GM19372 (cell line): Measurements from ENCODE around the gene PDK4.
"Not testable (repeated sequence)": the region's sequence is repeated elsewhere in the genome, so short reads cannot be mapped to it uniquely, and the experiment has no call there.

ENCODE experiments used
- ATAC-seq: cut with Tn5 transposase; IDR thresholded peaks from one replicate; pipeline ENCODE4 v1.9.1; 2021; ENCODE audit warnings: mild to moderate bottlenecking, low read depth, moderate library complexity; ENCODE audit not compliant: unreplicated experiment

Gene PDK4

GRCh38 chr7:95578299-95578855 lies 17.9 kb downstream of the PDK4 start:
- no peak for ATAC-seq

GRCh38 chr7:95577137-95577536 lies 19.2 kb downstream of the PDK4 start:
- ATAC-seq: no peak

DNA sequence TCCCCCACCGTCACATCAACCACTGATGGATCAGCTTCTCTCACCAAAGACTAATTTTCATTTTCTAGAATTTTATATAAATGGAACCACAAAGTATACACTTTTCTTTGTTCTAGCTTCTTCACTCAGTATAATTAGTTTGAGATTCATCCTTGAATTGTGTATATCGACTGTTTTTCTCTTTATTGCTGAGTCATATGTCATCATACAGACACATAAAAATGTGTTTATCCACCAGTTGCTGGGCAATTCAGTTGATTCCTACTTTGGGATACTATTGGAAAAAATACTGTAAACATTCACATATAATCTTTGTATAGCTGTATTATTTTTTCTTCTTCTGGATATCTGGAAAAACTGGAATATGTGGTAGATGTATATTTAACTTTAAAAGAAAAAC lies 26.6 kb downstream of the PDK4 start:
- no peak for ATAC-seq

GRCh38 chr7:95560674-95561073 lies 35.6 kb downstream of the PDK4 start:
- ATAC-seq: no peak

DNA sequence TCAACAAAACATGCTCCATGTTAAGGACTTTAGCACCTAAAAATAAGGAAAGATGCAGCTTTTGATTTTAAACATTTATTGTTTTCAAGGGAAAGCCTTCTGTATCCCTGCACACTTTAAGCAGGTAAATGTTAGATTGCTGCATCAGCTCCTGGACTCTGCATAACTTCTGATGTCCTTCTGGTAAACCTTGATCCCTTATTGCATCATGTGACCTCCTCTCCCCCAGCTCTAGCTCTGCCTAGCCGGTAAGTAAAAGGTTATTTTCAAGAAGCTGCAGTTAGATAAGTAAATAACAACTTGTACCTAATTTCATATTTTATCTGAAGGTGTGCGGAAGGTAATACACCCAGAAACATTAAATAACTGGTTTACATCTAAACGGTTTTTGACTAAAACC lies 37.5 kb downstream of the PDK4 start:
- ATAC-seq: no peak

GRCh38 chr7:95556777-95557176 lies 39.5 kb downstream of the PDK4 start:
- no peak for ATAC-seq

- no peak for ATAC-seq
These were observed 42.4 kb downstream of the PDK4 start for GRCh38 chr7:95553939-95554338.

DNA sequence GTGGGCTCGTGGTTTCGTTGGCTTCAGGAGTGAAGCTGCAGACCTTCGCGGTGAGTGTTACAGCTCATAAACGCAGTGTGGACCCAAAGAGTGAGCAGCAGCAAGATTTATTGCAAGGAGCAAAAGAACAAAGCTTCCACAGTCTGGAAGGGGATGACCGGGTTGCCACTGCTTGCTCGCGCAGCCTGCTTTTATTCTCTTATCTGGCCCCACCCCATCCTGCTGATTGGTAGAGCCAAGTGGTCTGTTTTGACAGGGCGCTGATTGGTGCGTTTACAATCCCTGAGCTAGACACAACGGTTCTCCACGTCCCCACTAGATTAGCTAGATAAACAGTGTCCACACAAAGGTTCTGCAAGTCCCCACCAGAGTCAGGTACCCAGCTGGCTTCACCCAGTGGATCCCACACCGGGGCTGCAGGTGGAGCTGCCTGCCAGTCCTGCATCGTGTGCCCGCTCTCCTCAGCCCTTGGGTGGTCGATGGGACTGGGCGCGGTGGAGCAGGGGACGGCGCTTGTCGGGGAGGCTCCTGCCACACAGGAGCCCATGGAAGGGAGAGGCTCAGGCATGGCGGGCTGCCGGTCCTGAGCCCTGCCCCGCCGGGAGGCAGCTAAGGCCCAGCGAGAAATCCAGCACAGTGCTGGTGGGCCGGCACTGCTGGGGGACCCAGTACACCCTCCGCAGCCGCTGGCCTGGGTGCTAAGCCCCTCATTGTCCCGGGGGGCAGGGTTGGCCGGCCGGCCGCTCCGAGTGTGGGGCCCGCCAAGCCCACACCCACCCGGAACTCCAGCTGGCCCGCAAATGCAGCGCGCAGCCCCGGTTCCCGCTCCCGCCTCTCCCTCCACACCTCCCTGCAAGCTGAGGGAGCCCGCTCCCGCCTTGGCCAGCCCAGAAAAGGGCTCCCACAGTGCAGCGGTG lies 44.0 kb downstream of the PDK4 start:
- not testable (repeated sequence) for ATAC-seq

DNA sequence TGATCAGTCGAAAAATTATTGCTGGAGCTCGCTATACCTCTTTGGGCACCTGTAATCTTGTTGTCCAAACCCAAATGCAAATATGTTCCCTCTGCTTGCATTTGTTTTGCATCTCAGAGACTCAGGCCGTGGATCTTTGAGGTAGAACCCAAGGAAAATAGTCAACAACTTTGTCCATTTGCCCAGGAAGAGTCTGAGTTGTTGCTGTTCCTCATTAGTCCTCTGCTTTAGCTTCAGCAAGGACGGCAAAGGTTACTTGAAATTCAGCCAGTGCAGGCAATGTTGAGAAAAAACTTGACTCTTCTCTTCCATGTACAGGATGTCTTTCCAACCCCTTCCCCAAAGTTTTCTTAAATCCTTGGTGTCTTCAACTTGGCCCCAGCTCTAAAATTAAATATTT lies 45.8 kb downstream of the PDK4 start:
- no peak for ATAC-seq

DNA sequence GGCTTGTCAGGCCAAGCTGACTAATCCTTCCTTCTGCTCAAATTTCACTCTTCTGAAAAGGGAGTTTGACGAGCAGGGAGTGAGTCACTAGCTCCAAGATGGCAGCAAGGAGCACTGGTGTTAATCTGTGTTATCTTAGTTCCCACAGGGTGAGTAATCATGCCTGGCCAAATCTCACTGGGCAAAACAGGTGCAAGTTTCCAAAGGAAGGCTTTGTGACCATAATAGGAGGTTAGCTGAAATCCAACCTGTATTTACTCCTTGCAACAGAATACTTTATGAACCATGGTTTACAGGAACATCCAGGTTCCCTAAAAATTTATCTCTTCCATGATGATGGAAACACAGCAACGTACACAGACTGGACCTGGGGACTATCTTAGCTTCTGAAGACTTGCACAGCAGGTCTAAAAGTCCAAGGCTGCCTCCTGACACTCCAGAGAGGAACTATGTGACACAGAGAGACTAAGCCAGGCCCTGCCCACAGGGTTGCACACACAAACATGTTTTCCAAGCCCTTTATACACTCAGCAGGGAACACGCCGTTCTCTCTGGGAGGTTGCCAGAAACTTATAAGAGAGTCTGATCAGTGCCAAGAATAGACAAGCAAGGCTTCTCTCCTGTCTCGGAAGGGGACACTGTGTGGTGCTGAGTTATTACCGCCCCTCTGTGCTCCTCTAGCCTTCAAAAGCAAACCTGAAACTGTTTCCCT lies 46.3 kb downstream of the PDK4 start:
- no peak for ATAC-seq

DNA sequence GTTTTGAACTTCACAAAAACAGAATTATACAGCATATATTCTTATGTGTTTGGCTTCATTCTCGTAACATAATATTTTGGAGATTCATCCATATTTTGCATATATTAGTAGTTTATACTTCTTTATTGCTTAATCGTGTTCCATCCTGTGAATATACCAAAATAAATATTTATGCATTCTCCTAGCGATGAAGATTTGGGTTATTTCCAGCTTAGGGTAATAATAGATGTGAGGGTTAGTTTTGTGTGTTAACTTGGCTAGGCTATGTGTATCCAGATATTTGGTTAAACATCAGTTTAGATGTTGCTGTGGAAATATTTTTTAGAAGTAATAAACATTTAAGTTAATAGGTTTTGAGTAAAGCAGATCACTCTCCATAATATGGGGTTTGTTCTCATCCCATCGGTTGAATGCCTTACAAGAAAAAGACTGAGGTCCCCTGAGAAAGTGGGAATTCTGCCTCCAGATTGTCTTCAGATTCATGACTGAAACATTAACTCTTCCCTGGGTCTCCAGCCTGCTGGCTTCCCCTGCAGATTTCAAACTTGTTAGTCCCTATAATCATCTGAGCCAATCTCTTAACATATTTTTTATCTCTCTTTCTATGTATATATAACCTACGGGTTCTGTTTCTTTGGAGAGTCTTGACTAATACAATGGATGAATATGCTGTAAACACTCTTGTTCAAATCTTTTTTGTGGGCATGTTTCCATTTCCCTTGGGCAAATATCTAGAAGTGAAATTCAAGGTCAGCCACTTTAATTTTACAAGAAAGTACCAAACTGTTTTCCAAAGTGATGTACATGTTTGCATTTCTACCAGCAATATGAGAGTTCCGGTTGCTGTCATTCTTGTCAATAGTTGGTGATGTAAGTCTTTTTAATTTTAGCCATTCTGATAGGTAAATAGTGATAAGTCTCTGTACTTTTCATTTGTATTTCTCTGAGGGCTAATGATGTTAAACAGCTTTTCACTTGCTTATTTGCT lies 48.7 kb downstream of the PDK4 start:
- ATAC-seq: no peak

DNA sequence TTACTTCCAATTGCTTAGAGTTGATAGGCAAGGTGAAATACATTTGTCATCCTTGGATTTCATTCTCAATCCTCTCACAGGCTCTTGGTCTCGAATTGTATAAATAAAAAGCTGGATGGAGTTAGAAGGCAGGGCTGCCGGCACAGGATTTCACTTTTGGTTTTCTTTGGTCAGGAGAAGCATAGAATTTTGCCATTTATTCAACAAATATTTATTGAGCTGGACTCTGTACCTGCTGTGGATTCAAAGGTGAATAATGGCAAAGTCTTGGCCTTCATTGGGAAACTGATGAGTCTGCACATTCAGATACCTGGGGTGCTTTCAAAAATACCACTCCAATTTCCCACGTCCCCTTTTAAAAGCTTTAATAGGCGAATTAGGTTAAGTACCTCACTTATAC lies 49.7 kb downstream of the PDK4 start:
- ATAC-seq: no peak

- no peak for ATAC-seq
These were observed 50.6 kb downstream of the PDK4 start for GRCh38 chr7:95545673-95546072.

GRCh38 chr7:95545007-95545615 lies 51.2 kb downstream of the PDK4 start:
- ATAC-seq: no peak

DNA sequence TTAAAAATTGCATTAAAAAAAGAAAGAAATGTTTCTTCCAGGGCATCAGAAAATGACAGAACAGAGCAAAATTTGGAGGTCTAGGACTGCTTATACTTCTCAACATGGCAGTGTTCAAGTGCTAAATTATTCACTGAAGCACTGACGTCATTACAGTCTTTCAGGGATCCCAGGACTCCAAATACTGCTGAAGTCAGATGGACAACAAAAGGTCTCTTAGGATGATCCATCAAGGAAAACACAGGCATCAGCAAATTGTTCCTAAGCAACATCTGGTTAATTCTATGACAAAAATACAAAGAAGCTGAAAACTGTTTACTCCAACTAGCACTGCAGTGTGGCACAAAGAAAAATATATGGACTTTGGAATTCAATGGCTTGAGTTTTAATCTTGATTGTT lies 52.1 kb downstream of the PDK4 start:
- no peak for ATAC-seq

GRCh38 chr7:95543312-95543711 lies 53.0 kb downstream of the PDK4 start:
- ATAC-seq: no peak

DNA sequence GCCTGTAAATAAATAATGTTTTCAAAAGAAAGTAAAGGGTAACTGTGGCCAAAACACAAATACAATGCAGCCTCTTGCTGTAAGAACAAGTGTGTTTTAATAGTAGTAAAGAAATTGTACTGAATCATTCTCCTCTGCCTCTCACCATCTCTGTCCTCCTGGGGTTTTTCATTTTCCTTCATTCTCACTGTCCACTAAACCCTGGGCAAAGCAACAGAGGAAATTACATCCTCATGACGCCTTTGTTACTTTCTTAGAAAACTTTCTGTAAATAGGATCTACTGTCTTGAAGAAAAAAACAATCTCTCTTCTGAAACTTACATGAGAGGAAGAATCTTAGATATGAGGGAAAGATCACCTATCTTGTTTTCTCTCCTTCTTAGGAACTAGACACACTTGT lies 56.0 kb downstream of the PDK4 start:
- ATAC-seq: no peak

- no peak for ATAC-seq
These were observed 56.9 kb downstream of the PDK4 start for GRCh38 chr7:95539426-95539825.

DNA sequence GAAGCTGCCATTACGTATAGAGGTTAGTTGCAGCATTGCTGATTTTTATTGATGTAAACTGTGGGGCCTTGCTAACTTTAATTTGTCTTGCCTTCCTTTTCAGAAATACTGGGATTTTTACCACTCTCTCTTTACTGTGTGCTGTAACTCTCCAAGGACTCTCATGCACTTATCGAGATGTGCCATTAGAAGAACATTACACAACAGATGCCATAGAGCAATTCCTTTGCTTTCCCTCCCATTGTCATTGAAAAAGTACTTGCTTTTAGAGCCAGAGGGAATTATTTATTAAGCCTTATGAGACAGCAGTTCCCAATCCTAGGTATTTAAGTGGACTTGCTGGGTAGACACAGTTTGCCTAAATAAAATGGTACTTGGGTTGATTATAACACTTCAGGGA lies 58.8 kb downstream of the PDK4 start:
- ATAC-seq: no peak
